MCF 10A (cell line): Measurements from ENCODE around the gene KIRREL3. TPM values are rescaled to one million over a fixed set of nuclear protein-coding genes. Genes with fewer than 3 reads are reported as not detected.

ENCODE experiments used
- BruUV-seq: library from RNA; stranded (reverse); fragments of 400-500 nt; replicated peaks from 2 replicates; lab custom pipeline; 2021; lab: Mats Ljungman, UMichigan
- CTCF ChIA-PET: fragments of 300-600 bp; sonication (Branson Sonifier 250); formaldehyde crosslinking; extraction: SDS; loops from one replicate; lab custom pipeline; 2021; ENCODE audit warnings: antibody characterized with exemption, inconsistent platforms; lab: Yijun Ruan, JAX
- POLR2A ChIA-PET: fragments of 300-600, 350-650 bp; sonication (Branson Sonifier 250); formaldehyde crosslinking; extraction: SDS; loops from one replicate; lab custom pipeline; 2020; ENCODE audit warnings: antibody characterized with exemption, inconsistent platforms; lab: Yijun Ruan, JAX
- DNase-seq: peaks from one replicate; pipeline ENCODE4 v3.0.0-alpha.2; 2018; ENCODE audit not compliant: unreplicated experiment
- H3K27ac Mint-ChIP-seq: one replicate; pipeline ENCODE4 v1.8.0; 2022; ENCODE audit warnings: mild to moderate bottlenecking, low read depth, mixed read lengths; ENCODE audit not compliant: unreplicated experiment
- H3K27me3 Mint-ChIP-seq: one replicate; pipeline ENCODE4 v1.8.0; 2022; ENCODE audit warnings: mixed read lengths; ENCODE audit not compliant: insufficient read depth, unreplicated experiment
- H3K36me3 Mint-ChIP-seq: one replicate; pipeline ENCODE4 v1.8.0; 2022; ENCODE audit warnings: mild to moderate bottlenecking, moderate library complexity, mixed read lengths; ENCODE audit not compliant: insufficient read depth, unreplicated experiment
- H3K4me1 Mint-ChIP-seq: one replicate; pipeline ENCODE4 v1.8.0; 2022; ENCODE audit warnings: mixed read lengths; ENCODE audit not compliant: insufficient read depth, unreplicated experiment
- H3K4me3 Mint-ChIP-seq: one replicate; pipeline ENCODE4 v1.8.0; 2022; ENCODE audit warnings: mild to moderate bottlenecking, moderate library complexity, mixed read lengths; ENCODE audit not compliant: unreplicated experiment
- H3K9me3 Mint-ChIP-seq: one replicate; pipeline ENCODE4 v1.8.0; 2022; ENCODE audit warnings: mixed read lengths; ENCODE audit not compliant: unreplicated experiment
- CTCF ChIP-seq: fragments of 200-600 bp; IDR thresholded peaks from one replicate; pipeline ENCODE4 v1.8.0; 2022; ENCODE audit warnings: antibody characterized with exemption, mild to moderate bottlenecking; ENCODE audit not compliant: unreplicated experiment
- intact Hi-C: fragments of 100-400 bp; cut with micrococcal nuclease; formaldehyde crosslinking; loops from 2 replicates; pipeline ENCODE4 v1.14.1; 2022
- total RNA-seq: library from RNA; stranded (reverse); gene quantifications from 2 replicates; pipeline ENCODE4 v1.2.3, GENCODE V29; 2022

KIRREL3 gene
- total RNA-seq, 1 experiment from 2014 or later = not detected

- no peaks in the 10 kb centered on the region for H3K9me3 Mint-ChIP-seq
- CTCF ChIA-PET = interaction anchor here (1.3 to 1.5 kb wide), 2 partner anchors 13 to 328 kb away, joined by 3 to 4 read pairs; no protein-coding TSS in a partner anchor
- no peak for TF ChIP-seq CTCF
- POLR2A ChIA-PET = no interaction called here
- H3K36me3 Mint-ChIP-seq = no peaks in the 10 kb centered on the region
- H3K27me3 Mint-ChIP-seq = peaks cover 1% of the 10 kb centered on the region
- intact Hi-C loops = no loop called here
- peaks cover 2% of the 10 kb centered on the region for H3K4me1 Mint-ChIP-seq
- H3K4me3 Mint-ChIP-seq = no peak overlapping the region
- no peak for DNase-seq
- BruUV-seq = no TSS peak
- H3K27ac Mint-ChIP-seq = no peak overlapping the region
These were observed 339.7 kb downstream of the KIRREL3 start for GRCh38 chr11:126660761-126661425.

- no peak overlapping the region for H3K27ac Mint-ChIP-seq
- TF ChIP-seq CTCF = no peak
- H3K36me3 Mint-ChIP-seq = no peaks in the 10 kb centered on the region
- no peaks in the 10 kb centered on the region for H3K27me3 Mint-ChIP-seq
- H3K9me3 Mint-ChIP-seq = no peaks in the 10 kb centered on the region
- CTCF ChIA-PET = interaction anchor here (1.3 to 1.5 kb wide), 2 partner anchors 14 to 328 kb away, joined by 3 to 4 read pairs; no protein-coding TSS in a partner anchor
- no peak overlapping the region for H3K4me3 Mint-ChIP-seq
- POLR2A ChIA-PET = no interaction called here
- no TSS peak for BruUV-seq
- H3K4me1 Mint-ChIP-seq = peaks cover 7% of the 10 kb centered on the region
- no peak for DNase-seq
- intact Hi-C loops = no loop called here
These were observed 340.2 kb downstream of the KIRREL3 start for GRCh38 chr11:126660321-126660720.

- ChIA-PET POLR2A (no interaction called here), CTCF (no interaction called here)
- no TSS peak for BruUV-seq
- H3K27me3 Mint-ChIP-seq = no peaks in the 10 kb centered on the region
- DNase-seq = no peak
- H3K36me3 Mint-ChIP-seq = no peaks in the 10 kb centered on the region
- no peak overlapping the region for H3K27ac Mint-ChIP-seq
- intact Hi-C loops = no loop called here
- H3K4me1 Mint-ChIP-seq = peaks cover 14% of the 10 kb centered on the region
- TF ChIP-seq CTCF = no peak
- H3K4me3 Mint-ChIP-seq = no peak overlapping the region
- H3K9me3 Mint-ChIP-seq = no peaks in the 10 kb centered on the region
These were observed 342.1 kb downstream of the KIRREL3 start for GRCh38 chr11:126658306-126659056.

- peaks cover 14% of the 10 kb centered on the region for H3K4me1 Mint-ChIP-seq
- no TSS peak for BruUV-seq
- no peak for TF ChIP-seq CTCF
- H3K27ac Mint-ChIP-seq = peak overlapping the region; percentile 16
- H3K4me3 Mint-ChIP-seq = no peak overlapping the region
- H3K36me3 Mint-ChIP-seq = no peaks in the 10 kb centered on the region
- intact Hi-C loops = no loop called here
- ChIA-PET CTCF (interaction anchor here (1.0 kb wide), 1 partner anchor 335 kb away, joined by 3 read pairs; no protein-coding TSS in a partner anchor), POLR2A (interaction anchor here (0.7 kb wide), 1 partner anchor 118 kb away, joined by 3 read pairs; no protein-coding TSS in a partner anchor)
- no peaks in the 10 kb centered on the region for H3K27me3 Mint-ChIP-seq
- DNase-seq = peak; percentile 30
- no peaks in the 10 kb centered on the region for H3K9me3 Mint-ChIP-seq
These were observed 344.8 kb downstream of the KIRREL3 start for GRCh38 chr11:126655807-126656128.
